ENCODE data around the gene MAP4K5. TPM values are rescaled to one million over a fixed set of nuclear protein-coding genes. Genes with fewer than 3 reads are reported as not detected.

MAP4K5 gene
- total and polyA plus RNA-seq, 9 donors, result 32.4 to 202 (median 63.8) TPM

- WGBS, 3 donors, result 93 to 97% (median 96%) methylated on average over 5 of the region's 5 CpGs
- H3K4me3 ChIP-seq, result no peak overlapping the region
- no peaks in the 10 kb centered on the region for H3K36me3 ChIP-seq
- no peaks in the 10 kb centered on the region for H3K27me3 ChIP-seq
- TF ChIP-seq, protein P1, sequence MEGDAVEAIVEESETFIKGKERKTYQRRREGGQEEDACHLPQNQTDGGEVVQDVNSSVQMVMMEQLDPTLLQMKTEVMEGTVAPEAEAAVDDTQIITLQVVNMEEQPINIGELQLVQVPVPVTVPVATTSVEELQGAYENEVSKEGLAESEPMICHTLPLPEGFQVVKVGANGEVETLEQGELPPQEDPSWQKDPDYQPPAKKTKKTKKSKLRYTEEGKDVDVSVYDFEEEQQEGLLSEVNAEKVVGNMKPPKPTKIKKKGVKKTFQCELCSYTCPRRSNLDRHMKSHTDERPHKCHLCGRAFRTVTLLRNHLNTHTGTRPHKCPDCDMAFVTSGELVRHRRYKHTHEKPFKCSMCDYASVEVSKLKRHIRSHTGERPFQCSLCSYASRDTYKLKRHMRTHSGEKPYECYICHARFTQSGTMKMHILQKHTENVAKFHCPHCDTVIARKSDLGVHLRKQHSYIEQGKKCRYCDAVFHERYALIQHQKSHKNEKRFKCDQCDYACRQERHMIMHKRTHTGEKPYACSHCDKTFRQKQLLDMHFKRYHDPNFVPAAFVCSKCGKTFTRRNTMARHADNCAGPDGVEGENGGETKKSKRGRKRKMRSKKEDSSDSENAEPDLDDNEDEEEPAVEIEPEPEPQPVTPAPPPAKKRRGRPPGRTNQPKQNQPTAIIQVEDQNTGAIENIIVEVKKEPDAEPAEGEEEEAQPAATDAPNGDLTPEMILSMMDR (IDR thresholded peaks at IDR 0.05), result no peak
- TF ChIP-seq EP300 (IDR thresholded peaks at IDR 0.05), result no peak
- TF ChIP-seq POLR2A (IDR thresholded peaks at IDR 0.05), result no peak
- intact Hi-C loops (cut with DNase I), result no loop called here
- no peaks in the 10 kb centered on the region for H3K9me3 ChIP-seq
- no peak overlapping the region for H3K27ac ChIP-seq
- peaks cover 1% of the 10 kb centered on the region for H3K4me1 ChIP-seq (ENCODE audit: insufficient read depth)
- no peak for DNase-seq
These were observed 156.6 kb downstream of the MAP4K5 start for GRCh38 chr14:50375760-50376159.

- TF ChIP-seq, protein P1 (IDR thresholded peaks at IDR 0.05), result no peak
- TF ChIP-seq POLR2A (IDR thresholded peaks at IDR 0.05), result no peak
- TF ChIP-seq EP300 (IDR thresholded peaks at IDR 0.05), result no peak
- DNase-seq, result no peak
- 96 to 97% (median 97%) methylated on average over 3 of the region's 3 CpGs for WGBS, 3 donors
- peaks cover 1% of the 10 kb centered on the region for H3K4me1 ChIP-seq (ENCODE audit: insufficient read depth)
- H3K27me3 ChIP-seq, result no peaks in the 10 kb centered on the region
- H3K27ac ChIP-seq, result no peak overlapping the region
- H3K36me3 ChIP-seq, result no peaks in the 10 kb centered on the region
- no peak overlapping the region for H3K4me3 ChIP-seq
- H3K9me3 ChIP-seq, result no peaks in the 10 kb centered on the region
- intact Hi-C loops (cut with DNase I), result no loop called here
These were observed 158.4 kb downstream of the MAP4K5 start for GRCh38 chr14:50373959-50374358.

DNA sequence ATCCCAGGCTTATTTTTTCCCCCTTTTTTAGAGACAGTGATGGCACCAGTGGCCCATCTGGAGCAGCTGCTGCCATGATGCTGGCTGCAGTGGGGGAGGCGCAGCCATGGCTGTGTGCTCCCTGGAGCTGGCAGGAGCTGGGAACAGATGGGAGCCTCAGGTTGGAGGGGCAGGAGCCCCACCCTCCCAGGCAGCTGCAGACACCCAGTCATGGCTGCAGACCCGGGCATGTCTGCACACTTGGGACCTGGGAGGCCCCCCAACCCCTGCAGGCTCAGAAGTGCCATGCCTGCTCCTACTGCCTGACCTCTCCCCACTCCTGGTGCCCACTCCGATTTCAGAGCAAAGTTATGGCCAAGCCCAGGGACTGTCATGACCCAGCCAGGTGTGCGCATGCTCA lies 160.8 kb downstream of the MAP4K5 start:
- TF ChIP-seq POLR2A (IDR thresholded peaks at IDR 0.05) (no peak), EP300 (IDR thresholded peaks at IDR 0.05) (no peak)
- TF ChIP-seq, protein P1 (IDR thresholded peaks at IDR 0.05), result no peak
- WGBS, 3 donors, result 89 to 97% (median 91%) methylated on average over 4 of the region's 4 CpGs
- Histone ChIP-seq H3K27ac (no peak overlapping the region), H3K27me3 (no peaks in the 10 kb centered on the region), H3K4me3 (no peak overlapping the region), H3K9me3 (no peaks in the 10 kb centered on the region), H3K36me3 (no peaks in the 10 kb centered on the region), H3K4me1 (ENCODE audit: insufficient read depth) (peaks cover 1% of the 10 kb centered on the region)
- DNase-seq, result no peak
- intact Hi-C loops (cut with DNase I), result no loop called here

Small RNA genes within 50 kb of the gene (small RNA-seq; reads per million reads assigned to genes)
- gene RF00019 (not detected), gene SNRPGP1 (not detected)

Other genes starting within 250 kb of the MAP4K5 start
- 1 to 10 TPM; 3.1 to 5.9 (median 5.1) TPM for gene L2HGDH, start 220.3 kb downstream of the MAP4K5 start, total RNA-seq
- gene L2HGDH, start 220.3 kb downstream of the MAP4K5 start, polyA plus RNA-seq, result 1 to 10 TPM; 2.3 to 3.5 TPM
- 10 to 100 TPM in 6 of 7 donors, 1 to 10 TPM in 1; 5.1 to 19.8 (median 12.9) TPM for gene DMAC2L, start 220.2 kb downstream of the MAP4K5 start, total RNA-seq
- 10 to 100 TPM; 11.6 to 13.4 TPM for gene DMAC2L, start 220.2 kb downstream of the MAP4K5 start, polyA plus RNA-seq
- 10 to 100 TPM; 17.6 to 69.3 (median 34.1) TPM for gene CDKL1, start 135.7 kb downstream of the MAP4K5 start, total RNA-seq
- 10 to 100 TPM; 11.9 to 18.5 TPM for gene CDKL1, start 135.7 kb downstream of the MAP4K5 start, polyA plus RNA-seq
- gene ATL1, start 27.6 kb upstream of the MAP4K5 start, total RNA-seq, result 10 to 100 TPM in 4 of 7 donors, 1 to 10 TPM in 3; 6.8 to 11.4 (median 10.7) TPM
- gene ATL1, start 27.6 kb upstream of the MAP4K5 start, polyA plus RNA-seq, result 10 to 100 TPM in 1 of 2 donors, 1 to 10 TPM in 1; 6.6 to 11.8 TPM
- gene SAV1, start 135.7 kb upstream of the MAP4K5 start, total RNA-seq, result 10 to 100 TPM; 35.3 to 49.9 (median 45.8) TPM
- 10 to 100 TPM; 30.5 to 48.7 TPM for gene SAV1, start 135.7 kb upstream of the MAP4K5 start, polyA plus RNA-seq

Measured in ovary (tissue), 9 donors.